Panc1 (cell line): Measurements from ENCODE around the gene ZFP62. TPM values are rescaled to one million over a fixed set of nuclear protein-coding genes. Genes with fewer than 3 reads are reported as not detected.

Experiments
- ATAC-seq: fragments of 200-7000 bp; cut with Tn5 transposase; 2 replicates; pipeline ENCODE4 v1.9.1; 2020; ENCODE audit warnings: mild to moderate bottlenecking, moderate library complexity
- BruUV-seq: library from RNA; stranded (reverse); fragments of 400-500 nt; replicated peaks from 2 replicates; lab custom pipeline; 2021; lab: Mats Ljungman, UMichigan
- CTCF ChIA-PET: fragments of 300-600 bp; sonication (Branson Sonifier 250); formaldehyde crosslinking; loops from one replicate; lab custom pipeline; 2022; ENCODE audit warnings: antibody characterized with exemption; lab: Charles Lee
- POLR2A ChIA-PET: fragments of 300-600 bp; sonication (Branson Sonifier 250); formaldehyde crosslinking; loops from one replicate; lab custom pipeline; 2022; ENCODE audit warnings: antibody characterized with exemption; lab: Charles Lee
- DNase-seq: peaks from one replicate; pipeline ENCODE4 v3.0.0-alpha.2; 2010; ENCODE audit warnings: low read depth, low spot score
- H3K27ac ChIP-seq: 2 replicates; pipeline ENCODE4 v1.5.1; 2011; ENCODE audit warnings: mild to moderate bottlenecking, low read length, inconsistent platforms
- H3K27me3 ChIP-seq: fragments of 200-500 bp; sonication (Bioruptor generic); 2 replicates; pipeline ENCODE4 v1.6.0; 2014; ENCODE audit warnings: low read length, inconsistent platforms; ENCODE audit not compliant: control insufficient read depth, insufficient read depth
- H3K36me3 ChIP-seq: fragments of 200-500 bp; sonication (Bioruptor generic); 2 replicates; pipeline ENCODE4 v1.5.1; 2014; ENCODE audit warnings: inconsistent platforms, mild to moderate bottlenecking, low read length, moderate library complexity; ENCODE audit not compliant: control insufficient read depth, insufficient read depth
- H3K4me1 ChIP-seq: 2 replicates; pipeline ENCODE4 v1.5.1; 2011; ENCODE audit warnings: inconsistent platforms, mild to moderate bottlenecking, low read length, moderate library complexity; ENCODE audit not compliant: control insufficient read depth, insufficient read depth
- H3K4me3 ChIP-seq, 2 experiments: 2 replicates each; pipeline ENCODE4 v1.5.1; 2011 to 2012; ENCODE audit warnings: low read depth in 2 of 2, low read length in 2 of 2, mild to moderate bottlenecking in 2 of 2, inconsistent platforms in 1 of 2, moderate library complexity in 1 of 2
- H3K9me3 ChIP-seq: fragments of 200-500 bp; sonication (Bioruptor generic); 2 replicates; pipeline ENCODE4 v1.5.1; 2014; ENCODE audit warnings: low read depth, mild to moderate bottlenecking, inconsistent platforms, low read length, moderate library complexity; ENCODE audit not compliant: control insufficient read depth, insufficient read depth
- POLR2AphosphoS5 ChIP-seq: IDR thresholded peaks from 2 replicates; pipeline ENCODE4 v1.6.1; 2012; ENCODE audit warnings: mild to moderate bottlenecking, low read depth, low read length, moderate library complexity
- SIN3A ChIP-seq: IDR thresholded peaks from 2 replicates; pipeline ENCODE4 v1.6.1; 2012; ENCODE audit warnings: low read depth, mild to moderate bottlenecking, low read length, moderate library complexity, borderline replicate concordance; ENCODE audit not compliant: insufficient read depth
- TCF7L2 ChIP-seq: IDR thresholded peaks from 2 replicates; pipeline ENCODE4 v1.6.1; 2011; ENCODE audit warnings: mild to moderate bottlenecking, low read depth, low read length, inconsistent platforms
- in situ Hi-C: cut with HindIII; loops from 2 replicates; pipeline ENCODE4 v1.10.0; 2016; ENCODE audit warnings: low sequenced_read_pairs, low pct_unique_long_range_greater_than_20kb
- intact Hi-C: fragments of 100-400 bp; cut with micrococcal nuclease; formaldehyde crosslinking; loops from one replicate; pipeline ENCODE4 v1.10.0; 2022; ENCODE audit not compliant: unreplicated experiment
- total RNA-seq: library from RNA; stranded (reverse); gene quantifications from one replicate; pipeline ENCODE4 v1.2.1, GENCODE V29; 2021; ENCODE audit not compliant: unreplicated experiment
- TF ChIP-seq, protein P1 (sequence below): fragments of 450-650 bp; IDR thresholded peaks from 2 replicates; pipeline ENCODE4 v1.5.1; 2017; ENCODE audit warnings: mild to moderate bottlenecking
- TF ChIP-seq, protein P2 (sequence below), 2 experiments: IDR thresholded peaks; 2 replicates each; pipeline ENCODE4 v1.6.1; 2011 to 2012; ENCODE audit warnings: low read depth in 2 of 2, control low read depth in 1 of 2, low read length in 1 of 2, mild to moderate bottlenecking in 1 of 2, moderate library complexity in 1 of 2; ENCODE audit not compliant: insufficient read depth in 1 of 2

Gene ZFP62
- total RNA-seq, 1 experiment from 2014 or later, result 17.8 TPM

GRCh38 chr5:180850434-180851078 is 10.5 kb downstream of the ZFP62 start:
- ChIA-PET POLR2A (interaction anchor here (0.6 kb wide), 1 partner anchor 357 kb away, joined by 10 read pairs; no protein-coding TSS in a partner anchor), CTCF (no interaction called here)
- in situ Hi-C loops (no loop called here), intact Hi-C loops (no loop called here)
- Histone ChIP-seq H3K27ac (no peak overlapping the region), H3K4me1 (no peaks in the 10 kb centered on the region), H3K27me3 (no peaks in the 10 kb centered on the region), H3K9me3 (peaks cover 85% of the 10 kb centered on the region), H3K4me3 (no peak overlapping the region), H3K36me3 (peaks cover 5% of the 10 kb centered on the region; the same call in 1 of the 2 replicates)
- ATAC-seq, result no peak
- DNase-seq, result no peak
- BruUV-seq, result no TSS peak
- TF ChIP-seq, protein P1, sequence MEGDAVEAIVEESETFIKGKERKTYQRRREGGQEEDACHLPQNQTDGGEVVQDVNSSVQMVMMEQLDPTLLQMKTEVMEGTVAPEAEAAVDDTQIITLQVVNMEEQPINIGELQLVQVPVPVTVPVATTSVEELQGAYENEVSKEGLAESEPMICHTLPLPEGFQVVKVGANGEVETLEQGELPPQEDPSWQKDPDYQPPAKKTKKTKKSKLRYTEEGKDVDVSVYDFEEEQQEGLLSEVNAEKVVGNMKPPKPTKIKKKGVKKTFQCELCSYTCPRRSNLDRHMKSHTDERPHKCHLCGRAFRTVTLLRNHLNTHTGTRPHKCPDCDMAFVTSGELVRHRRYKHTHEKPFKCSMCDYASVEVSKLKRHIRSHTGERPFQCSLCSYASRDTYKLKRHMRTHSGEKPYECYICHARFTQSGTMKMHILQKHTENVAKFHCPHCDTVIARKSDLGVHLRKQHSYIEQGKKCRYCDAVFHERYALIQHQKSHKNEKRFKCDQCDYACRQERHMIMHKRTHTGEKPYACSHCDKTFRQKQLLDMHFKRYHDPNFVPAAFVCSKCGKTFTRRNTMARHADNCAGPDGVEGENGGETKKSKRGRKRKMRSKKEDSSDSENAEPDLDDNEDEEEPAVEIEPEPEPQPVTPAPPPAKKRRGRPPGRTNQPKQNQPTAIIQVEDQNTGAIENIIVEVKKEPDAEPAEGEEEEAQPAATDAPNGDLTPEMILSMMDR, result no peak
- TF ChIP-seq TCF7L2, result no peak
- TF ChIP-seq SIN3A, result no peak
- TF ChIP-seq POLR2AphosphoS5, result no peak
- TF ChIP-seq, protein P2, sequence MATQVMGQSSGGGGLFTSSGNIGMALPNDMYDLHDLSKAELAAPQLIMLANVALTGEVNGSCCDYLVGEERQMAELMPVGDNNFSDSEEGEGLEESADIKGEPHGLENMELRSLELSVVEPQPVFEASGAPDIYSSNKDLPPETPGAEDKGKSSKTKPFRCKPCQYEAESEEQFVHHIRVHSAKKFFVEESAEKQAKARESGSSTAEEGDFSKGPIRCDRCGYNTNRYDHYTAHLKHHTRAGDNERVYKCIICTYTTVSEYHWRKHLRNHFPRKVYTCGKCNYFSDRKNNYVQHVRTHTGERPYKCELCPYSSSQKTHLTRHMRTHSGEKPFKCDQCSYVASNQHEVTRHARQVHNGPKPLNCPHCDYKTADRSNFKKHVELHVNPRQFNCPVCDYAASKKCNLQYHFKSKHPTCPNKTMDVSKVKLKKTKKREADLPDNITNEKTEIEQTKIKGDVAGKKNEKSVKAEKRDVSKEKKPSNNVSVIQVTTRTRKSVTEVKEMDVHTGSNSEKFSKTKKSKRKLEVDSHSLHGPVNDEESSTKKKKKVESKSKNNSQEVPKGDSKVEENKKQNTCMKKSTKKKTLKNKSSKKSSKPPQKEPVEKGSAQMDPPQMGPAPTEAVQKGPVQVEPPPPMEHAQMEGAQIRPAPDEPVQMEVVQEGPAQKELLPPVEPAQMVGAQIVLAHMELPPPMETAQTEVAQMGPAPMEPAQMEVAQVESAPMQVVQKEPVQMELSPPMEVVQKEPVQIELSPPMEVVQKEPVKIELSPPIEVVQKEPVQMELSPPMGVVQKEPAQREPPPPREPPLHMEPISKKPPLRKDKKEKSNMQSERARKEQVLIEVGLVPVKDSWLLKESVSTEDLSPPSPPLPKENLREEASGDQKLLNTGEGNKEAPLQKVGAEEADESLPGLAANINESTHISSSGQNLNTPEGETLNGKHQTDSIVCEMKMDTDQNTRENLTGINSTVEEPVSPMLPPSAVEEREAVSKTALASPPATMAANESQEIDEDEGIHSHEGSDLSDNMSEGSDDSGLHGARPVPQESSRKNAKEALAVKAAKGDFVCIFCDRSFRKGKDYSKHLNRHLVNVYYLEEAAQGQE (IDR thresholded peaks at IDR 0.05; ENCODE audit: insufficient read depth in 1 of 2, low read depth in 2 of 2, low read length in 1 of 2), result no peak

GRCh38 chr5:180849827-180850226 is 11.2 kb downstream of the ZFP62 start:
- POLR2A ChIA-PET, result interaction anchor here (0.6 kb wide), 1 partner anchor 358 kb away, joined by 10 read pairs; no protein-coding TSS in a partner anchor
- in situ Hi-C loops, result no loop called here
- peaks cover 84% of the 10 kb centered on the region for H3K9me3 ChIP-seq
- no peaks in the 10 kb centered on the region for H3K4me1 ChIP-seq
- no peaks in the 10 kb centered on the region for H3K27me3 ChIP-seq
- H3K4me3 ChIP-seq, result no peak overlapping the region
- H3K36me3 ChIP-seq, result peaks cover 5% of the 10 kb centered on the region; the same call in 1 of the 2 replicates
- BruUV-seq, result no TSS peak
- intact Hi-C loops, result no loop called here
- ATAC-seq (no peak), DNase-seq (no peak)
- TF ChIP-seq POLR2AphosphoS5 (no peak), SIN3A (no peak), TCF7L2 (no peak)
- TF ChIP-seq, protein P2 (IDR thresholded peaks at IDR 0.05; ENCODE audit: insufficient read depth in 1 of 2, low read depth in 2 of 2, low read length in 1 of 2), result no peak
- TF ChIP-seq, protein P1, result no peak
- CTCF ChIA-PET, result no interaction called here
- no peak overlapping the region for H3K27ac ChIP-seq
